PC-3 (cell line): ENCODE data around the gene ESPNL.

Source experiments
- EZH2 ChIP-seq: fragments of 300-600 bp; sonication (generic); IDR thresholded peaks from one replicate; pipeline ENCODE4 v1.6.1; 2017; ENCODE audit warnings: antibody characterized with exemption, mild to moderate bottlenecking, low read length; ENCODE audit not compliant: unreplicated experiment
- TF ChIP-seq, protein P1 (sequence below): fragments of 300-600 bp; sonication (generic); conservative IDR thresholded peaks from 2 replicates; pipeline ENCODE4 v1.5.1; 2017; ENCODE audit warnings: antibody characterized with exemption, low read depth, mild to moderate bottlenecking, low read length

GRCh38 chr2:238154570-238154969, 54.4 kb downstream of the ESPNL start:
- TF ChIP-seq, protein P1, sequence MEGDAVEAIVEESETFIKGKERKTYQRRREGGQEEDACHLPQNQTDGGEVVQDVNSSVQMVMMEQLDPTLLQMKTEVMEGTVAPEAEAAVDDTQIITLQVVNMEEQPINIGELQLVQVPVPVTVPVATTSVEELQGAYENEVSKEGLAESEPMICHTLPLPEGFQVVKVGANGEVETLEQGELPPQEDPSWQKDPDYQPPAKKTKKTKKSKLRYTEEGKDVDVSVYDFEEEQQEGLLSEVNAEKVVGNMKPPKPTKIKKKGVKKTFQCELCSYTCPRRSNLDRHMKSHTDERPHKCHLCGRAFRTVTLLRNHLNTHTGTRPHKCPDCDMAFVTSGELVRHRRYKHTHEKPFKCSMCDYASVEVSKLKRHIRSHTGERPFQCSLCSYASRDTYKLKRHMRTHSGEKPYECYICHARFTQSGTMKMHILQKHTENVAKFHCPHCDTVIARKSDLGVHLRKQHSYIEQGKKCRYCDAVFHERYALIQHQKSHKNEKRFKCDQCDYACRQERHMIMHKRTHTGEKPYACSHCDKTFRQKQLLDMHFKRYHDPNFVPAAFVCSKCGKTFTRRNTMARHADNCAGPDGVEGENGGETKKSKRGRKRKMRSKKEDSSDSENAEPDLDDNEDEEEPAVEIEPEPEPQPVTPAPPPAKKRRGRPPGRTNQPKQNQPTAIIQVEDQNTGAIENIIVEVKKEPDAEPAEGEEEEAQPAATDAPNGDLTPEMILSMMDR = no peak
- no peak for TF ChIP-seq EZH2
